Fibroblast of lung (primary cell): Measurements from ENCODE around the gene TCFL5.

Experiments used
- CTCF ChIP-seq, 2 donors: IDR thresholded peaks in 1 of 2; conservative IDR thresholded peaks in 1 of 2; 1 replicate in 1 of 2; 2 replicates in 1 of 2; pipeline ENCODE4 v1.5.1; 2011 to 2012; ENCODE audit warnings: low read length in 2 of 2, control low read depth in 1 of 2, inconsistent platforms in 1 of 2, low read depth in 1 of 2, mild to moderate bottlenecking in 1 of 2
- EZH2 ChIP-seq: IDR thresholded peaks from 2 replicates; pipeline ENCODE4 v1.5.1; 2012; ENCODE audit warnings: low read length, control low read depth, mild to moderate bottlenecking; ENCODE audit errors: missing control alignments

- TF ChIP-seq CTCF (conservative IDR thresholded peaks at IDR 0.05 in 1 of 2, IDR thresholded peaks at IDR 0.05 in 1 of 2; ENCODE audit: low read depth in 1 of 2, low read length in 2 of 2) (no peak), EZH2 (no peak)
These were observed 42.0 kb downstream of the TCFL5 start for GRCh38 chr20:62819494-62820174.
